ENCODE data around the gene ZEB2.

Gene ZEB2

GRCh38 chr2:144405321-144405720 lies 114.6 kb downstream of the ZEB2 start:
- Histone ChIP-seq H3K4me3 (replicated peaks; ENCODE audit: insufficient read depth, low read length) (no peak overlapping the region), H3K27me3 (ENCODE audit: insufficient read depth, poor library complexity, severe bottlenecking) (no peaks in the 10 kb centered on the region), H3K27ac (replicated peaks) (no peak overlapping the region)
- no peak for DNase-seq (ENCODE audit: low read depth in 1 of 2, low spot score in 1 of 2)
- TF ChIP-seq REST (IDR thresholded peaks at IDR 0.05; ENCODE audit: insufficient replicate concordance, low read depth) (no peak), GABPA (IDR thresholded peaks at IDR 0.05; ENCODE audit: low read depth) (no peak), SPI1 (IDR thresholded peaks at IDR 0.05; ENCODE audit: borderline replicate concordance, low read depth) (no peak), POLR2AphosphoS5 (IDR thresholded peaks at IDR 0.05; ENCODE audit: low read depth) (no peak), CTCF (IDR thresholded peaks at IDR 0.05; ENCODE audit: insufficient read depth, low read length) (no peak)

GRCh38 chr2:144404586-144405314 lies 115.2 kb downstream of the ZEB2 start:
- Histone ChIP-seq H3K27me3 (ENCODE audit: insufficient read depth, poor library complexity, severe bottlenecking) (no peaks in the 10 kb centered on the region), H3K27ac (replicated peaks) (no peak overlapping the region), H3K4me3 (replicated peaks; ENCODE audit: insufficient read depth, low read length) (no peak overlapping the region)
- no peak for TF ChIP-seq REST (IDR thresholded peaks at IDR 0.05; ENCODE audit: insufficient replicate concordance, low read depth)
- TF ChIP-seq GABPA (IDR thresholded peaks at IDR 0.05; ENCODE audit: low read depth): no peak
- TF ChIP-seq SPI1 (IDR thresholded peaks at IDR 0.05; ENCODE audit: borderline replicate concordance, low read depth): no peak
- TF ChIP-seq POLR2AphosphoS5 (IDR thresholded peaks at IDR 0.05; ENCODE audit: low read depth): no peak
- no peak for TF ChIP-seq CTCF (IDR thresholded peaks at IDR 0.05; ENCODE audit: insufficient read depth, low read length)
- DNase-seq (ENCODE audit: low read depth in 1 of 2, low spot score in 1 of 2): no peak

GRCh38 chr2:144403933-144404332 lies 116.0 kb downstream of the ZEB2 start:
- Histone ChIP-seq H3K27ac (replicated peaks) (no peak overlapping the region), H3K27me3 (ENCODE audit: insufficient read depth, poor library complexity, severe bottlenecking) (no peaks in the 10 kb centered on the region), H3K4me3 (replicated peaks; ENCODE audit: insufficient read depth, low read length) (no peak overlapping the region)
- no peak for DNase-seq (ENCODE audit: low read depth in 1 of 2, low spot score in 1 of 2)
- no peak for TF ChIP-seq CTCF (IDR thresholded peaks at IDR 0.05; ENCODE audit: insufficient read depth, low read length)
- no peak for TF ChIP-seq SPI1 (IDR thresholded peaks at IDR 0.05; ENCODE audit: borderline replicate concordance, low read depth)
- TF ChIP-seq GABPA (IDR thresholded peaks at IDR 0.05; ENCODE audit: low read depth): no peak
- no peak for TF ChIP-seq REST (IDR thresholded peaks at IDR 0.05; ENCODE audit: insufficient replicate concordance, low read depth)
- TF ChIP-seq POLR2AphosphoS5 (IDR thresholded peaks at IDR 0.05; ENCODE audit: low read depth): no peak

Measured in HL-60 (cell line).